Measurements from ENCODE around the gene ATXN10.

Gene ATXN10

GRCh38 chr22:45707605-45708004 is 36.0 kb downstream of the ATXN10 start:
- no peak overlapping the region for H3K4me3 ChIP-seq (replicated peaks; ENCODE audit: insufficient read depth, low read length)
- TF ChIP-seq SPI1 (IDR thresholded peaks at IDR 0.05; ENCODE audit: borderline replicate concordance, low read depth) (no peak), GABPA (IDR thresholded peaks at IDR 0.05; ENCODE audit: low read depth) (no peak), REST (IDR thresholded peaks at IDR 0.05; ENCODE audit: insufficient replicate concordance, low read depth) (no peak), CTCF (IDR thresholded peaks at IDR 0.05; ENCODE audit: insufficient read depth, low read length) (no peak), POLR2AphosphoS5 (IDR thresholded peaks at IDR 0.05; ENCODE audit: low read depth) (no peak)
- H3K27ac ChIP-seq (replicated peaks) = no peak overlapping the region
- no peak for DNase-seq (ENCODE audit: low read depth in 1 of 2, low spot score in 1 of 2)
- H3K27me3 ChIP-seq (ENCODE audit: insufficient read depth, poor library complexity, severe bottlenecking) = no peaks in the 10 kb centered on the region

GRCh38 chr22:45708145-45708544 is 36.5 kb downstream of the ATXN10 start:
- no peak for DNase-seq (ENCODE audit: low read depth in 1 of 2, low spot score in 1 of 2)
- Histone ChIP-seq H3K27me3 (ENCODE audit: insufficient read depth, poor library complexity, severe bottlenecking) (no peaks in the 10 kb centered on the region), H3K4me3 (replicated peaks; ENCODE audit: insufficient read depth, low read length) (no peak overlapping the region), H3K27ac (replicated peaks) (no peak overlapping the region)
- no peak for TF ChIP-seq SPI1 (IDR thresholded peaks at IDR 0.05; ENCODE audit: borderline replicate concordance, low read depth)
- TF ChIP-seq CTCF (IDR thresholded peaks at IDR 0.05; ENCODE audit: insufficient read depth, low read length) = no peak
- TF ChIP-seq GABPA (IDR thresholded peaks at IDR 0.05; ENCODE audit: low read depth) = no peak
- no peak for TF ChIP-seq REST (IDR thresholded peaks at IDR 0.05; ENCODE audit: insufficient replicate concordance, low read depth)
- no peak for TF ChIP-seq POLR2AphosphoS5 (IDR thresholded peaks at IDR 0.05; ENCODE audit: low read depth)

GRCh38 chr22:45709060-45709739 is 37.6 kb downstream of the ATXN10 start:
- DNase-seq (ENCODE audit: low read depth in 1 of 2, low spot score in 1 of 2) = no peak
- Histone ChIP-seq H3K27ac (replicated peaks) (no peak overlapping the region), H3K4me3 (replicated peaks; ENCODE audit: insufficient read depth, low read length) (no peak overlapping the region), H3K27me3 (ENCODE audit: insufficient read depth, poor library complexity, severe bottlenecking) (no peaks in the 10 kb centered on the region)
- TF ChIP-seq SPI1 (IDR thresholded peaks at IDR 0.05; ENCODE audit: borderline replicate concordance, low read depth) = no peak
- TF ChIP-seq REST (IDR thresholded peaks at IDR 0.05; ENCODE audit: insufficient replicate concordance, low read depth) = no peak
- TF ChIP-seq CTCF (IDR thresholded peaks at IDR 0.05; ENCODE audit: insufficient read depth, low read length) = no peak
- no peak for TF ChIP-seq GABPA (IDR thresholded peaks at IDR 0.05; ENCODE audit: low read depth)
- no peak for TF ChIP-seq POLR2AphosphoS5 (IDR thresholded peaks at IDR 0.05; ENCODE audit: low read depth)

All from HL-60 (cell line).